Hepatocyte (in vitro differentiated cells): ENCODE results near the gene HYKK. TPM values are rescaled to one million over a fixed set of nuclear protein-coding genes. Genes with fewer than 3 reads are reported as not detected.

Source experiments
- DNase-seq: peaks from one replicate; pipeline ENCODE4 v3.0.0-alpha.2; 2016; ENCODE audit warnings: low spot score
- H2AFZ ChIP-seq: fragments of 200-600 bp; sonication (generic); 2 replicates; pipeline ENCODE4 v1.6.0; 2016; ENCODE audit warnings: antibody characterized with exemption, mild to moderate bottlenecking
- H3K27ac ChIP-seq: fragments of 200-600 bp; sonication (generic); 2 replicates; pipeline ENCODE4 v1.5.1; 2016; ENCODE audit warnings: mild to moderate bottlenecking
- H3K27me3 ChIP-seq: fragments of 200-600 bp; sonication (generic); 2 replicates; pipeline ENCODE4 v1.6.1; 2016
- H3K36me3 ChIP-seq: fragments of 200-600 bp; sonication (generic); replicated peaks from 2 replicates; pipeline ENCODE4 v1.5.1; 2016; ENCODE audit warnings: low read depth; ENCODE audit not compliant: insufficient read depth
- H3K4me1 ChIP-seq: fragments of 200-600 bp; sonication (generic); 2 replicates; pipeline ENCODE4 v1.5.1; 2016; ENCODE audit warnings: mild to moderate bottlenecking, moderate library complexity; ENCODE audit not compliant: insufficient read depth
- H3K4me2 ChIP-seq: fragments of 200-600 bp; sonication (generic); 2 replicates; pipeline ENCODE4 v1.6.0; 2016
- H3K4me3 ChIP-seq: fragments of 200-600 bp; sonication (generic); 2 replicates; pipeline ENCODE4 v1.5.1; 2016; ENCODE audit warnings: mild to moderate bottlenecking
- H3K79me2 ChIP-seq: fragments of 200-600 bp; sonication (generic); 2 replicates; pipeline ENCODE4 v1.6.0; 2017; ENCODE audit warnings: mild to moderate bottlenecking
- H3K9me2 ChIP-seq: fragments of 200-600 bp; sonication (generic); replicated peaks from 2 replicates; pipeline ENCODE4 v1.6.0; 2017; ENCODE audit warnings: mild to moderate bottlenecking; ENCODE audit not compliant: insufficient read depth
- H3K9me3 ChIP-seq: fragments of 200-600 bp; sonication (generic); 2 replicates; pipeline ENCODE4 v1.5.1; 2016; ENCODE audit warnings: low read depth, mild to moderate bottlenecking
- H4K20me1 ChIP-seq: fragments of 200-600 bp; sonication (generic); 2 replicates; pipeline ENCODE4 v1.6.0; 2016; ENCODE audit warnings: mild to moderate bottlenecking; ENCODE audit not compliant: insufficient read depth, poor library complexity, severe bottlenecking
- CTCF ChIP-seq: fragments of 200-600 bp; sonication (generic); IDR thresholded peaks from 2 replicates; pipeline ENCODE4 v1.5.1; 2016; ENCODE audit warnings: antibody characterized with exemption, mild to moderate bottlenecking; ENCODE audit not compliant: poor library complexity
- EZH2 ChIP-seq: fragments of 200-600 bp; sonication (generic); IDR thresholded peaks from 2 replicates; pipeline ENCODE4 v1.6.1; 2016; ENCODE audit warnings: antibody characterized with exemption, mild to moderate bottlenecking, borderline replicate concordance
- EZH2phosphoT487 ChIP-seq: fragments of 200-600 bp; sonication (generic); IDR thresholded peaks from one replicate; pipeline ENCODE4 v1.6.1; 2018; ENCODE audit warnings: antibody characterized with exemption, mild to moderate bottlenecking, low read depth, moderate library complexity; ENCODE audit not compliant: unreplicated experiment, severe bottlenecking
- WGBS: methylation state at CpG from one replicate; pipeline ENCODE4 v1.1.6; 2016; ENCODE audit warnings: low lambda C conversion rate; ENCODE audit errors: missing lambda C conversion rate; 5-methylcytosine and 5-hydroxymethylcytosine counted together
- polyA plus RNA-seq: library from polyadenylated mRNA; unstranded; fragments of >200 nt; fragmentation: Nextera tagmentation; extraction: Ambion mirVana; gene quantifications from 2 replicates; pipeline ENCODE4 v1.2.1, GENCODE V29; 2016
- total RNA-seq: library from RNA; depleted of rRNA; stranded (reverse); fragments of >200 nt; gene quantifications from 2 replicates; pipeline ENCODE4 v1.2.3, GENCODE V29; 2014

HYKK gene
- total and polyA plus RNA-seq, 2 experiments from 2014 or later, result 1.6 to 3.6 TPM

GRCh38 chr15:78469031-78469430, 38.3 kb upstream of the HYKK start:
- Histone ChIP-seq H2AFZ (no peak overlapping the region), H3K36me3 (peaks cover 4% of the 10 kb centered on the region), H3K4me1 (no peaks in the 10 kb centered on the region), H3K27me3 (no peaks in the 10 kb centered on the region), H3K27ac (no peak overlapping the region), H3K9me2 (no peaks in the 10 kb centered on the region), H3K4me2 (no peak overlapping the region), H3K4me3 (no peak overlapping the region), H3K79me2 (peaks cover 20% of the 10 kb centered on the region), H3K9me3 (no peaks in the 10 kb centered on the region), H4K20me1 (no peaks in the 10 kb centered on the region)
- WGBS, result 10% methylated on average over 1 of the region's 1 CpG
- no peak for DNase-seq
- TF ChIP-seq CTCF, result no peak
- no peak for TF ChIP-seq EZH2
- TF ChIP-seq EZH2phosphoT487, result no peak

- Histone ChIP-seq H3K79me2 (no peaks in the 10 kb centered on the region), H2AFZ (no peak overlapping the region), H3K27me3 (no peaks in the 10 kb centered on the region), H3K36me3 (no peaks in the 10 kb centered on the region), H3K4me1 (no peaks in the 10 kb centered on the region), H3K27ac (no peak overlapping the region), H4K20me1 (no peaks in the 10 kb centered on the region), H3K4me3 (no peak overlapping the region), H3K9me3 (no peaks in the 10 kb centered on the region), H3K9me2 (no peaks in the 10 kb centered on the region), H3K4me2 (no peak overlapping the region)
- no peak for DNase-seq
- TF ChIP-seq EZH2phosphoT487 (no peak), CTCF (no peak), EZH2 (no peak)
- 74% methylated on average over 5 of the region's 5 CpGs for WGBS
Observed at GRCh38 chr15:78477295-78477694, 30.1 kb upstream of the HYKK start.

GRCh38 chr15:78479650-78480049, 27.7 kb upstream of the HYKK start:
- H2AFZ ChIP-seq, result no peak overlapping the region
- H3K4me1 ChIP-seq, result no peaks in the 10 kb centered on the region
- H3K4me3 ChIP-seq, result no peak overlapping the region
- H3K36me3 ChIP-seq, result no peaks in the 10 kb centered on the region
- no peak overlapping the region for H3K4me2 ChIP-seq
- H3K9me3 ChIP-seq, result no peaks in the 10 kb centered on the region
- no peaks in the 10 kb centered on the region for H4K20me1 ChIP-seq
- no peaks in the 10 kb centered on the region for H3K9me2 ChIP-seq
- H3K27ac ChIP-seq, result no peak overlapping the region
- no peaks in the 10 kb centered on the region for H3K79me2 ChIP-seq
- no peaks in the 10 kb centered on the region for H3K27me3 ChIP-seq
- DNase-seq, result no peak
- WGBS, result 99% methylated on average over 3 of the region's 3 CpGs
- TF ChIP-seq CTCF, result no peak

GRCh38 chr15:78481917-78482316, 25.5 kb upstream of the HYKK start:
- no peaks in the 10 kb centered on the region for H3K79me2 ChIP-seq
- 84% methylated on average over 7 of the region's 7 CpGs for WGBS
- no peaks in the 10 kb centered on the region for H3K9me2 ChIP-seq
- H4K20me1 ChIP-seq, result no peaks in the 10 kb centered on the region
- TF ChIP-seq EZH2 (no peak), EZH2phosphoT487 (no peak), CTCF (no peak)
- H3K4me3 ChIP-seq, result no peak overlapping the region
- no peaks in the 10 kb centered on the region for H3K4me1 ChIP-seq
- no peaks in the 10 kb centered on the region for H3K36me3 ChIP-seq
- H3K27ac ChIP-seq, result no peak overlapping the region
- H3K9me3 ChIP-seq, result no peaks in the 10 kb centered on the region
- H2AFZ ChIP-seq, result no peak overlapping the region
- H3K4me2 ChIP-seq, result no peak overlapping the region
- DNase-seq, result no peak
- H3K27me3 ChIP-seq, result no peaks in the 10 kb centered on the region
